K562 (cell line): ENCODE measurements around the gene BCAS3. TPM values are rescaled to one million over a fixed set of nuclear protein-coding genes. Genes with fewer than 3 reads are reported as not detected.
A peak's percentile ranks its signal among the peaks of the same experiment; 100 is the strongest.

ENCODE experiments used
- ATAC-seq: fragments of 200-7000 bp; cut with Tn5 transposase; 3 replicates; pipeline ENCODE4 v1.9.1; 2020; ENCODE audit warnings: moderate library complexity
- BruUV-seq: library from RNA; stranded (reverse); fragments of 400-500 nt; replicated peaks from 2 replicates; lab custom pipeline; 2021; lab: Mats Ljungman, UMichigan
- CTCF ChIA-PET: fragments of 300-600 bp; formaldehyde crosslinking; extraction: SDS; loops from one replicate; lab custom pipeline; 2021; ENCODE audit warnings: low intra/inter-chr PET ratio; lab: Yijun Ruan, JAX
- POLR2A ChIA-PET: fragments of 300-600, 350-650 bp; sonication (Branson Sonifier 250); formaldehyde crosslinking; extraction: SDS; loops from one replicate; lab custom pipeline; 2021; ENCODE audit warnings: antibody characterized with exemption, inconsistent platforms; lab: Yijun Ruan, JAX
- DNase-seq, 4 experiments: peaks; one replicate each; pipeline versions ENCODE4 v3.0.0 to v3.0.0-alpha.2; 2011 to 2018; ENCODE audit warnings: low spot score in 3 of 4, mixed read lengths in 3 of 4; ENCODE audit errors: extremely low read depth in 1 of 4
- FAIRE-seq: peaks from 2 replicates; lab custom pipeline; 2011; peaks lifted over from hg19 to GRCh38; lab: Jason Lieb, UNC
- H2AFZ ChIP-seq: 2 replicates; pipeline ENCODE4 v1.6.0; 2011; ENCODE audit warnings: low read depth, low read length, control low read depth, inconsistent platforms
- H3K27ac ChIP-seq: fragments of 200-600 bp; 3 replicates; pipeline ENCODE4 v1.8.0; 2011; ENCODE audit warnings: low read depth, mild to moderate bottlenecking, control low read depth, inconsistent platforms, low read length, moderate library complexity, mixed read lengths; ENCODE audit errors: extremely low read depth
- H3K27me3 ChIP-seq, 2 experiments: fragments of 300-600 bp in 1 of 2; 2 replicates in 1 of 2; 3 replicates in 1 of 2; pipeline versions ENCODE4 v1.6.0 to v1.8.0; 2011; ENCODE audit warnings: inconsistent platforms in 2 of 2, low read length in 2 of 2, mild to moderate bottlenecking in 1 of 2, mixed read lengths in 1 of 2, moderate library complexity in 1 of 2; ENCODE audit not compliant: control insufficient read depth in 2 of 2, insufficient read depth in 2 of 2
- H3K36me3 ChIP-seq: fragments of 300-600 bp; 3 replicates; pipeline ENCODE4 v1.8.0; 2011; ENCODE audit warnings: mild to moderate bottlenecking, low read length, inconsistent platforms; ENCODE audit not compliant: control insufficient read depth, insufficient read depth
- H3K4me1 ChIP-seq, 2 experiments: fragments of 200-600 bp in 1 of 2; replicated peaks in 1 of 2; 2 replicates in 1 of 2; 3 replicates in 1 of 2; pipeline versions ENCODE4 v1.5.1 to v1.8.0; 2011; ENCODE audit warnings: inconsistent platforms in 2 of 2, low read length in 2 of 2, mild to moderate bottlenecking in 1 of 2, mixed read lengths in 1 of 2, moderate library complexity in 1 of 2; ENCODE audit not compliant: control insufficient read depth in 2 of 2, insufficient read depth in 2 of 2
- H3K4me2 ChIP-seq: 2 replicates; pipeline ENCODE4 v1.6.1; 2011; ENCODE audit warnings: low read length, control low read depth, inconsistent platforms, mixed read lengths; ENCODE audit not compliant: insufficient read depth
- H3K4me3 ChIP-seq: fragments of 200-600 bp; sonication (generic), shearing (Covaris generic); 2 replicates; pipeline ENCODE4 v1.5.1; 2016; ENCODE audit warnings: control low read depth, inconsistent platforms
- H3K79me2 ChIP-seq: fragments of 200-600 bp; 3 replicates; pipeline ENCODE4 v1.8.0; 2011; ENCODE audit warnings: low read length, inconsistent platforms; ENCODE audit not compliant: control insufficient read depth, insufficient read depth
- H3K9ac ChIP-seq, 2 experiments: 2 replicates each; pipeline versions ENCODE4 v1.6.0 to v1.6.1; 2011; ENCODE audit warnings: low read depth in 2 of 2, low read length in 2 of 2, control low read depth in 1 of 2, inconsistent platforms in 1 of 2, mild to moderate bottlenecking in 1 of 2, mixed read lengths in 1 of 2; ENCODE audit not compliant: insufficient read depth in 1 of 2
- H3K9me1 ChIP-seq: one replicate; pipeline ENCODE4 v1.6.0; 2011; ENCODE audit warnings: inconsistent platforms, mild to moderate bottlenecking, low read length, moderate library complexity; ENCODE audit not compliant: control insufficient read depth, insufficient read depth
- H3K9me3 ChIP-seq: replicated peaks from 2 replicates; pipeline ENCODE4 v1.5.1; 2011; ENCODE audit warnings: low read depth, low read length, inconsistent platforms; ENCODE audit not compliant: control insufficient read depth, insufficient read depth
- H4K20me1 ChIP-seq: replicated peaks from 2 replicates; pipeline ENCODE4 v1.6.1; 2011; ENCODE audit warnings: low read length, inconsistent platforms, mixed read lengths; ENCODE audit not compliant: control insufficient read depth, insufficient read depth
- C11orf30 ChIP-seq: fragments of 450-650 bp; IDR thresholded peaks from 2 replicates; pipeline ENCODE4 v1.6.1; 2016; ENCODE audit warnings: low read depth, mild to moderate bottlenecking
- CBFB ChIP-seq: sonication (generic); formaldehyde crosslinking; IDR thresholded peaks from 2 replicates; pipeline ENCODE4 v1.4.0; 2020; ENCODE audit warnings: mild to moderate bottlenecking, missing genetic modification reagents
- ELF4 ChIP-seq: fragments of 450-650 bp; formaldehyde crosslinking; IDR thresholded peaks from 2 replicates; pipeline ENCODE4 v1.4.0; 2022; ENCODE audit warnings: missing genetic modification characterization
- JUND ChIP-seq, 2 experiments: IDR thresholded peaks; 2 replicates in 1 of 2; 3 replicates in 1 of 2; pipeline ENCODE4 v1.6.1; 2011; ENCODE audit warnings: borderline replicate concordance in 2 of 2, low read depth in 2 of 2, low read length in 2 of 2, improper control_type of control experiment in 1 of 2, missing biosample characterization in 1 of 2, missing genetic modification characterization in 1 of 2, missing genetic modification reagents in 1 of 2
- SRSF9 ChIP-seq: fragments of 200-400 bp; formaldehyde crosslinking; IDR thresholded peaks from 2 replicates; pipeline ENCODE4 v1.6.1; 2017; ENCODE audit warnings: low read depth, low read length, borderline replicate concordance
- ZBTB11 ChIP-seq, 3 experiments: fragments of 200-800 bp in 1 of 3; fragments of 250-450 bp in 1 of 3; fragments of 450-650 bp in 1 of 3; sonication (Bioruptor Pico) in 1 of 3; sonication (Bioruptor generic) in 1 of 3; formaldehyde crosslinking in 1 of 3; IDR thresholded peaks; 2 replicates each; pipeline versions ENCODE4 v1.6.1 to v1.8.0; 2016 to 2022; ENCODE audit warnings: mild to moderate bottlenecking in 2 of 3, missing genetic modification characterization in 2 of 3, missing compliant biosample characterization in 1 of 3, moderate library complexity in 1 of 3
- ZNF57 ChIP-seq: fragments of 450-650 bp; formaldehyde crosslinking; IDR thresholded peaks from 2 replicates; pipeline ENCODE4 v1.4.0; 2020; ENCODE audit warnings: mild to moderate bottlenecking, moderate library complexity
- WGBS: fragments of 100-300 bp; shearing (Covaris generic); methylation state at CpG from one replicate; pipeline ENCODE4 v1.1.6; 2016; ENCODE audit warnings: low coverage, mixed read lengths; ENCODE audit not compliant: insufficient coverage; ENCODE audit errors: missing lambda C conversion rate; 5-methylcytosine and 5-hydroxymethylcytosine counted together
- in situ Hi-C: fragments of 300-500 bp; cut with MboI; formaldehyde crosslinking; loops from 4 replicates; pipeline ENCODE4 v1.15.0; 2018; ENCODE audit warnings: inconsistent platforms, mixed read lengths
- intact Hi-C: fragments of 100-400 bp; cut with micrococcal nuclease; formaldehyde crosslinking; loops from 2 replicates; pipeline ENCODE4 v1.14.2; 2022
- polyA plus RNA-seq, 8 experiments: library from polyadenylated mRNA; depleted of rRNA in 4 of 8; stranded (reverse) in 5 of 8; unstranded in 3 of 8; fragments of >200 nt; fragmentation: Nextera tagmentation in 2 of 8; fragmentation: Illumina TruSeq in 1 of 8; extraction: Ambion mirVana in 2 of 8; extraction: Trizol in 1 of 8; gene quantifications; 2 replicates each; pipeline versions ENCODE4 v1.2.1 to v1.2.3, GENCODE V29; 2011 to 2014; ENCODE audit warnings: inconsistent platforms in 1 of 8, missing spikeins in 1 of 8
- total RNA-seq, 7 experiments: library from RNA; depleted of rRNA in 6 of 7; stranded (reverse); fragments of >200 nt in 6 of 7; fragmentation: Illumina TruSeq in 2 of 7; extraction: Trizol in 2 of 7; gene quantifications; 2 replicates each; pipeline versions ENCODE4 v1.2.1 to v1.2.3, GENCODE V29; 2011 to 2021; ENCODE audit warnings: low replicate concordance in 1 of 7

Gene BCAS3
- total and polyA plus RNA-seq, 9 of the 15 experiments (the other 6 are each of a cell fraction or from before 2014, with no cell fraction given): 1.9 to 5.5 (median 3.5) TPM

GRCh38 chr17:60712675-60713074 is 35.0 kb downstream of the BCAS3 start:
- no peak for ATAC-seq
- Histone ChIP-seq H3K4me3 (no peak overlapping the region), H3K4me1 (no peaks in the 10 kb centered on the region), H3K9ac (no peak overlapping the region), H3K79me2 (no peaks in the 10 kb centered on the region), H2AFZ (no peak overlapping the region), H3K4me2 (no peak overlapping the region), H3K27ac (no peak overlapping the region), H3K36me3 (no peaks in the 10 kb centered on the region), H3K9me1 (no peaks in the 10 kb centered on the region), H3K27me3 (no peaks in the 10 kb centered on the region; a peak in 3 of 5 replicates), H4K20me1 (no peaks in the 10 kb centered on the region), H3K9me3 (no peaks in the 10 kb centered on the region)
- in situ Hi-C loops (no loop called here), intact Hi-C loops (no loop called here)
- CTCF ChIA-PET: no interaction called here
- 0% methylated on average over 2 of the region's 2 CpGs for WGBS
- TF ChIP-seq ELF4 (CRISPR knock-in tag): no peak
- TF ChIP-seq CBFB (CRISPR knock-in tag): no peak
- TF ChIP-seq SRSF9: no peak
- TF ChIP-seq C11orf30: no peak
- TF ChIP-seq JUND (IDR thresholded peaks at IDR 0.05; ENCODE audit: borderline replicate concordance, low read depth, low read length): no peak
- no peak for TF ChIP-seq JUND (tag; IDR thresholded peaks at IDR 0.05; ENCODE audit: borderline replicate concordance, low read depth, low read length)
- POLR2A ChIA-PET: interaction anchor here (0.6 kb wide), 2 partner anchors 634 to 707 kb away, joined by 3 read pairs; no protein-coding TSS in a partner anchor
- FAIRE-seq: no peak
- BruUV-seq: no TSS peak
- no peak for DNase-seq

- H3K9me1 ChIP-seq: no peaks in the 10 kb centered on the region
- H2AFZ ChIP-seq: no peak overlapping the region
- ChIA-PET POLR2A (no interaction called here), CTCF (no interaction called here)
- no peak for ATAC-seq
- no peak overlapping the region for H3K4me2 ChIP-seq
- DNase-seq: no peak
- FAIRE-seq: no peak
- H3K79me2 ChIP-seq: no peaks in the 10 kb centered on the region
- no peak overlapping the region for H3K9ac ChIP-seq
- no peaks in the 10 kb centered on the region; a peak in 2 of 5 replicates for H3K27me3 ChIP-seq
- H3K27ac ChIP-seq: no peak overlapping the region
- H3K9me3 ChIP-seq: no peaks in the 10 kb centered on the region
- no peaks in the 10 kb centered on the region for H3K36me3 ChIP-seq
- no peaks in the 10 kb centered on the region for H4K20me1 ChIP-seq
- TF ChIP-seq ZBTB11 (CRISPR knock-in tag; IDR thresholded peaks at IDR 0.05) (peak in 1 of 3 experiments; percentile 54; a peak in 1 of 6 replicates), ZNF57 (CRISPR knock-in tag) (no peak)
- H3K4me1 ChIP-seq: no peaks in the 10 kb centered on the region
- H3K4me3 ChIP-seq: no peak overlapping the region
- BruUV-seq: no TSS peak
- 0% methylated on average over 2 of the region's 2 CpGs for WGBS
- in situ Hi-C loops (no loop called here), intact Hi-C loops (no loop called here)
Measured at GRCh38 chr17:60713608-60714007, 36.0 kb downstream of the BCAS3 start.
